SK-N-SH (cell line): ENCODE measurements around the gene COP1. TPM values are rescaled to one million over a fixed set of nuclear protein-coding genes. Genes with fewer than 3 reads are reported as not detected.

Experiments
- CTCF ChIA-PET: fragments of 300-600, 350-600 bp; formaldehyde crosslinking; extraction: SDS; loops from one replicate; lab custom pipeline; 2021; lab: Yijun Ruan, JAX
- POLR2A ChIA-PET: fragments of 350-600 bp; sonication (Branson Sonifier 250); formaldehyde crosslinking; extraction: SDS; loops from one replicate; lab custom pipeline; 2020; ENCODE audit warnings: antibody characterized with exemption, inconsistent platforms; lab: Yijun Ruan, JAX
- DNase-seq: peaks from one replicate; pipeline ENCODE4 v3.0.0; 2012
- H2AFZ ChIP-seq: fragments of 200-600 bp; sonication (generic); 2 replicates; pipeline ENCODE4 v1.8.1; 2016; ENCODE audit warnings: antibody characterized with exemption, mild to moderate bottlenecking, low read depth
- H3F3A ChIP-seq: fragments of 200-600 bp; sonication (generic); replicated peaks from 2 replicates; pipeline ENCODE3; 2016; ENCODE audit warnings: antibody characterized with exemption, mild to moderate bottlenecking; ENCODE audit not compliant: insufficient read depth
- H3K27ac ChIP-seq, 2 experiments: fragments of 200-500 bp in 1 of 2; fragments of 200-600 bp in 1 of 2; sonication (Bioruptor generic) in 1 of 2; sonication (generic), shearing (Covaris generic) in 1 of 2; 2 replicates each; pipeline versions ENCODE4 v1.5.1 to v1.6.1; 2014 to 2016; ENCODE audit warnings: low read depth in 2 of 2, inconsistent platforms in 1 of 2, low read length in 1 of 2, mild to moderate bottlenecking in 1 of 2, mixed read lengths in 1 of 2
- H3K27me3 ChIP-seq: fragments of 200-600 bp; sonication (generic), shearing (Covaris generic); 2 replicates; pipeline ENCODE4 v1.6.1; 2016; ENCODE audit warnings: mixed run types; ENCODE audit not compliant: insufficient read depth
- H3K36me3 ChIP-seq, 2 experiments: fragments of 200-500 bp in 1 of 2; fragments of 200-600 bp in 1 of 2; sonication (Bioruptor generic) in 1 of 2; sonication (generic) in 1 of 2; replicated peaks in 1 of 2; 2 replicates each; pipeline versions ENCODE3 to v1.5.1; 2014 to 2016; ENCODE audit warnings: low read length in 1 of 2, mild to moderate bottlenecking in 1 of 2; ENCODE audit not compliant: insufficient read depth in 2 of 2, control insufficient read depth in 1 of 2
- H3K4me1 ChIP-seq, 2 experiments: fragments of 200-500 bp in 1 of 2; fragments of 200-600 bp in 1 of 2; sonication (Bioruptor generic) in 1 of 2; sonication (generic), shearing (Covaris generic) in 1 of 2; 2 replicates each; pipeline versions ENCODE4 v1.5.1 to v1.6.1; 2014 to 2016; ENCODE audit warnings: low read depth in 1 of 2, low read length in 1 of 2, mixed run types in 1 of 2; ENCODE audit not compliant: insufficient read depth in 2 of 2, control insufficient read depth in 1 of 2
- H3K4me2 ChIP-seq: fragments of 200-600 bp; sonication (generic), shearing (Covaris generic); 2 replicates; pipeline ENCODE4 v1.6.1; 2017; ENCODE audit warnings: mixed run types
- H3K4me3 ChIP-seq, 2 experiments: fragments of 200-500 bp in 1 of 2; fragments of 200-600 bp in 1 of 2; sonication (Bioruptor generic) in 1 of 2; sonication (generic), shearing (Covaris generic) in 1 of 2; 2 replicates each; pipeline versions ENCODE4 v1.5.1 to v1.8.1; 2014 to 2016; ENCODE audit warnings: low read depth in 2 of 2, inconsistent platforms in 1 of 2, low read length in 1 of 2, mild to moderate bottlenecking in 1 of 2, mixed read lengths in 1 of 2, moderate library complexity in 1 of 2
- H3K79me2 ChIP-seq: fragments of 200-600 bp; sonication (generic); 2 replicates; pipeline ENCODE4 v1.8.1; 2017; ENCODE audit warnings: mild to moderate bottlenecking; ENCODE audit not compliant: insufficient read depth
- H3K9ac ChIP-seq: fragments of 200-600 bp; sonication (generic); 2 replicates; pipeline ENCODE4 v1.6.1; 2017; ENCODE audit warnings: mixed run types
- H3K9me2 ChIP-seq: fragments of 200-600 bp; sonication (generic); 2 replicates; pipeline ENCODE4 v1.6.1; 2017; ENCODE audit warnings: mixed run types
- H3K9me3 ChIP-seq: fragments of 200-600 bp; sonication (generic); 2 replicates; pipeline ENCODE4 v1.6.1; 2017; ENCODE audit warnings: mixed run types, mild to moderate bottlenecking, moderate library complexity
- H4K20me1 ChIP-seq: fragments of 200-600 bp; sonication (generic); 2 replicates; pipeline ENCODE4 v1.6.1; 2017; ENCODE audit warnings: mild to moderate bottlenecking, mixed run types; ENCODE audit not compliant: insufficient read depth
- CHD2 ChIP-seq: fragments of 150-350 bp; IDR thresholded peaks from 2 replicates; pipeline ENCODE4 v1.6.1; 2018; ENCODE audit warnings: low read length; ENCODE audit not compliant: partially characterized antibody
- CTCF ChIP-seq: fragments of 200-600 bp; sonication (generic); IDR thresholded peaks from 2 replicates; pipeline ENCODE4 v1.6.1; 2017; ENCODE audit warnings: antibody characterized with exemption, mild to moderate bottlenecking, moderate library complexity
- ELF1 ChIP-seq: IDR thresholded peaks from 2 replicates; pipeline ENCODE4 v1.4.0; 2012
- EP300 ChIP-seq, 2 experiments: IDR thresholded peaks; 2 replicates each; pipeline versions ENCODE4 v1.4.0 to v1.6.1; 2012; ENCODE audit warnings: borderline replicate concordance in 1 of 2, low read depth in 1 of 2, low read length in 1 of 2
- FOSL2 ChIP-seq: IDR thresholded peaks from 2 replicates; pipeline ENCODE4 v1.4.0; 2012; ENCODE audit warnings: low read depth, mild to moderate bottlenecking, moderate library complexity, borderline replicate concordance
- FOXJ3 ChIP-seq: sonication (generic); formaldehyde crosslinking; IDR thresholded peaks from 2 replicates; pipeline ENCODE4 v1.5.1; 2020; ENCODE audit warnings: mild to moderate bottlenecking, missing genetic modification reagents
- GABPA ChIP-seq: IDR thresholded peaks from 2 replicates; pipeline ENCODE4 v1.4.0; 2012; ENCODE audit warnings: low read depth, mild to moderate bottlenecking
- IRF3 ChIP-seq: fragments of 150-350 bp; IDR thresholded peaks from 2 replicates; pipeline ENCODE4 v1.6.1; 2016; ENCODE audit warnings: mild to moderate bottlenecking, low read depth, low read length
- NFIC ChIP-seq: IDR thresholded peaks from 2 replicates; pipeline ENCODE4 v1.4.0; 2012; ENCODE audit warnings: borderline replicate concordance
- NRF1 ChIP-seq: IDR thresholded peaks from 2 replicates; pipeline ENCODE4 v1.6.1; 2012; ENCODE audit warnings: low read depth, mild to moderate bottlenecking, low read length
- PBX3 ChIP-seq: IDR thresholded peaks from 2 replicates; pipeline ENCODE4; 2012
- RAD21 ChIP-seq: IDR thresholded peaks from 2 replicates; pipeline ENCODE4 v1.6.1; 2012; ENCODE audit warnings: mild to moderate bottlenecking, low read length
- RFX5 ChIP-seq: IDR thresholded peaks from 2 replicates; pipeline ENCODE4 v1.6.1; 2012; ENCODE audit warnings: mild to moderate bottlenecking, improper control_type of control experiment, low read length
- SMC3 ChIP-seq: IDR thresholded peaks from 2 replicates; pipeline ENCODE4 v1.6.1; 2012; ENCODE audit warnings: low read depth, low read length, improper control_type of control experiment
- TAF1 ChIP-seq: IDR thresholded peaks from 2 replicates; pipeline ENCODE4 v1.6.1; 2012; ENCODE audit warnings: low read depth, mild to moderate bottlenecking, low read length, moderate library complexity, borderline replicate concordance
- TEAD4 ChIP-seq: IDR thresholded peaks from 2 replicates; pipeline ENCODE4 v1.4.0; 2012; ENCODE audit warnings: mild to moderate bottlenecking, borderline replicate concordance; ENCODE audit not compliant: insufficient read depth
- WGBS: methylation state at CpG from one replicate; pipeline ENCODE4 v1.1.6; 2017; ENCODE audit warnings: low lambda C conversion rate; 5-methylcytosine and 5-hydroxymethylcytosine counted together
- polyA plus RNA-seq, 3 experiments: library from polyadenylated mRNA; depleted of rRNA; stranded (reverse); fragments of >200 nt; gene quantifications; 2 replicates each; pipeline ENCODE4 v1.2.3, GENCODE V29; 2012
- TF ChIP-seq, protein P1 (sequence below): IDR thresholded peaks from 2 replicates; pipeline ENCODE4 v1.6.1; 2012; ENCODE audit warnings: mild to moderate bottlenecking, low read depth, low read length, moderate library complexity
- TF ChIP-seq, protein P2 (sequence below): fragments of 150-350 bp; IDR thresholded peaks from 2 replicates; pipeline ENCODE4 v1.6.1; 2017; ENCODE audit warnings: antibody characterized with exemption, low read length, low read depth, borderline replicate concordance
- TF ChIP-seq, protein P3 (sequence below): IDR thresholded peaks from 2 replicates; pipeline ENCODE4 v1.4.0; 2012; ENCODE audit warnings: low read depth, borderline replicate concordance

Gene COP1
- polyA plus RNA-seq, 1 of the 3 experiments (the other 2 are of a cell fraction): 10.3 TPM

- H3K9me2 ChIP-seq: no peaks in the 10 kb centered on the region
- 91% methylated on average over 4 of the region's 4 CpGs for WGBS
- DNase-seq: no peak
- CTCF ChIA-PET: no interaction called here
- no peaks in the 10 kb centered on the region for H3F3A ChIP-seq
- no peaks in the 10 kb centered on the region for H4K20me1 ChIP-seq
- no peaks in the 10 kb centered on the region for H3K79me2 ChIP-seq
- no peaks in the 10 kb centered on the region for H3K9me3 ChIP-seq
- H3K9ac ChIP-seq: no peak overlapping the region
- no peak for TF ChIP-seq TAF1
- TF ChIP-seq RAD21: no peak
- TF ChIP-seq FOSL2: no peak
- no peak for TF ChIP-seq NFIC
- no peak for TF ChIP-seq RFX5
- TF ChIP-seq GABPA: no peak
- TF ChIP-seq, protein P1, sequence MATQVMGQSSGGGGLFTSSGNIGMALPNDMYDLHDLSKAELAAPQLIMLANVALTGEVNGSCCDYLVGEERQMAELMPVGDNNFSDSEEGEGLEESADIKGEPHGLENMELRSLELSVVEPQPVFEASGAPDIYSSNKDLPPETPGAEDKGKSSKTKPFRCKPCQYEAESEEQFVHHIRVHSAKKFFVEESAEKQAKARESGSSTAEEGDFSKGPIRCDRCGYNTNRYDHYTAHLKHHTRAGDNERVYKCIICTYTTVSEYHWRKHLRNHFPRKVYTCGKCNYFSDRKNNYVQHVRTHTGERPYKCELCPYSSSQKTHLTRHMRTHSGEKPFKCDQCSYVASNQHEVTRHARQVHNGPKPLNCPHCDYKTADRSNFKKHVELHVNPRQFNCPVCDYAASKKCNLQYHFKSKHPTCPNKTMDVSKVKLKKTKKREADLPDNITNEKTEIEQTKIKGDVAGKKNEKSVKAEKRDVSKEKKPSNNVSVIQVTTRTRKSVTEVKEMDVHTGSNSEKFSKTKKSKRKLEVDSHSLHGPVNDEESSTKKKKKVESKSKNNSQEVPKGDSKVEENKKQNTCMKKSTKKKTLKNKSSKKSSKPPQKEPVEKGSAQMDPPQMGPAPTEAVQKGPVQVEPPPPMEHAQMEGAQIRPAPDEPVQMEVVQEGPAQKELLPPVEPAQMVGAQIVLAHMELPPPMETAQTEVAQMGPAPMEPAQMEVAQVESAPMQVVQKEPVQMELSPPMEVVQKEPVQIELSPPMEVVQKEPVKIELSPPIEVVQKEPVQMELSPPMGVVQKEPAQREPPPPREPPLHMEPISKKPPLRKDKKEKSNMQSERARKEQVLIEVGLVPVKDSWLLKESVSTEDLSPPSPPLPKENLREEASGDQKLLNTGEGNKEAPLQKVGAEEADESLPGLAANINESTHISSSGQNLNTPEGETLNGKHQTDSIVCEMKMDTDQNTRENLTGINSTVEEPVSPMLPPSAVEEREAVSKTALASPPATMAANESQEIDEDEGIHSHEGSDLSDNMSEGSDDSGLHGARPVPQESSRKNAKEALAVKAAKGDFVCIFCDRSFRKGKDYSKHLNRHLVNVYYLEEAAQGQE: no peak
- no peak for TF ChIP-seq NRF1
- TF ChIP-seq TEAD4: no peak
- TF ChIP-seq EP300 (IDR thresholded peaks at IDR 0.05; ENCODE audit: borderline replicate concordance in 1 of 2, low read depth in 1 of 2, low read length in 1 of 2): no peak
- TF ChIP-seq IRF3: no peak
- TF ChIP-seq PBX3: no peak
- no peak for TF ChIP-seq CTCF
- no peak for TF ChIP-seq SMC3
- TF ChIP-seq, protein P2, sequence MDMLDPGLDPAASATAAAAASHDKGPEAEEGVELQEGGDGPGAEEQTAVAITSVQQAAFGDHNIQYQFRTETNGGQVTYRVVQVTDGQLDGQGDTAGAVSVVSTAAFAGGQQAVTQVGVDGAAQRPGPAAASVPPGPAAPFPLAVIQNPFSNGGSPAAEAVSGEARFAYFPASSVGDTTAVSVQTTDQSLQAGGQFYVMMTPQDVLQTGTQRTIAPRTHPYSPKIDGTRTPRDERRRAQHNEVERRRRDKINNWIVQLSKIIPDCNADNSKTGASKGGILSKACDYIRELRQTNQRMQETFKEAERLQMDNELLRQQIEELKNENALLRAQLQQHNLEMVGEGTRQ: no peak
- TF ChIP-seq CHD2: no peak
- TF ChIP-seq, protein P3, sequence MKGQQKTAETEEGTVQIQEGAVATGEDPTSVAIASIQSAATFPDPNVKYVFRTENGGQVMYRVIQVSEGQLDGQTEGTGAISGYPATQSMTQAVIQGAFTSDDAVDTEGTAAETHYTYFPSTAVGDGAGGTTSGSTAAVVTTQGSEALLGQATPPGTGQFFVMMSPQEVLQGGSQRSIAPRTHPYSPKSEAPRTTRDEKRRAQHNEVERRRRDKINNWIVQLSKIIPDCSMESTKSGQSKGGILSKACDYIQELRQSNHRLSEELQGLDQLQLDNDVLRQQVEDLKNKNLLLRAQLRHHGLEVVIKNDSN: no peak
- TF ChIP-seq ELF1: no peak
- no peak for TF ChIP-seq FOXJ3 (CRISPR knock-in tag)
- no peak overlapping the region for H3K4me3 ChIP-seq
- peaks cover 15 to 33% of the 10 kb centered on the region in 2 experiments for H3K36me3 ChIP-seq
- no peak overlapping the region for H3K27ac ChIP-seq
- POLR2A ChIA-PET: no interaction called here
- no peak overlapping the region for H2AFZ ChIP-seq
- no peaks in the 10 kb centered on the region; a peak in 2 of 4 replicates for H3K4me1 ChIP-seq
- H3K27me3 ChIP-seq: no peaks in the 10 kb centered on the region
- H3K4me2 ChIP-seq: no peak overlapping the region
Measured at GRCh38 chr1:176017722-176018121, 189.4 kb downstream of the COP1 start.
